LNCAP (cell line): ENCODE data around the gene MXRA7.

ENCODE experiments used
- CTCF ChIP-seq: fragments of 450-650 bp; IDR thresholded peaks from 2 replicates; pipeline ENCODE4 v1.5.1; 2017; ENCODE audit warnings: mild to moderate bottlenecking

The MXRA7 gene

GRCh38 chr17:76732734-76733617 lies 22.2 kb upstream of the MXRA7 start:
- TF ChIP-seq CTCF: no peak

GRCh38 chr17:76727745-76728456 lies 17.1 kb upstream of the MXRA7 start:
- no peak for TF ChIP-seq CTCF

DNA sequence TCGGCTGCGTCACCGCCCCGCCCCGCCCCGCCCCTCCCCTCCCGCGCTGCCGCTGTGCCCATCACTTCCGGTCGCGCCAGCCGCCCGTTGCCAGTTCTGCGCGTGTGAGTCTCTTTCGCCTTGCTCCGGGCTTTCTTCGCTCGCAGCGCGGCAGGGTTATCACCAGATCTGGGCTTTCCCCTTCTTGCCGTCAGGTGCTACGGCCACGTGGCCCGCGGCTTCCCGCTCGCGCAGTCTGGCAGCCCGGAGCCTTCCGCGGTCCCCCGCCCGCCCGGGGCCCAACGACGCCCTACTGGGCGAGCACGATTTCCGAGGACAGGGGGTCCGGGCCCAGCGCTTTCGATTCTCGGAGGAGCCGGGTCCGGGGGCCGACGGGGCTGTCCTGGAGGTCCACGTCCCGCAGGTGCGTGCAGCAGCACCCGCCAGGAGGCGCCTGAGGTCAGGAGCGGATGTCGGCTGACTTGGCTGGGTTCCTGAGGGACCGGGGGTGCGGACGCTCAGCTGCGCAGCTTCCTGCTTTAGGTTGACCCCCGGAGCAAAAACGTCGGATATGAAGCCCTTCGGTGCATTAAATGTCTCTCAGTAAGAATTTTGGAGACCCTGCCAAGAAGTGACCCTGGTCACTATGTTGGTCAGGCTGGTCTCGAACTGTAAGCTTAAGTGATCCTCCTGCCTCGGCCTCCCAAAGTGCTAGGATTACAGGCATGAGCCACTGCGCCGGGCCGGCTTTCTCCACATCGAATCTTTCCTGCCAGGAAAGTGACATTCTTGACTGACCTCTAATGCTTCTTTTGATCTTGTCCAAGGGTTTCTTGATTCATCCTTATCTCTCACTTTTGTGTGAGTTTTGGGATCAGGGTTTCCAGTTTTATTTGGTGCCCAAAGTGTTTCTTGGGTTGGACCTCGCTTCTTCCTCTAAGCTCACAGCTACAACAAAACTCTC lies 16.3 kb upstream of the MXRA7 start, which contains the start of gene METTL23:
Gene METTL23, plus strand, starts transcription at position 64 of the 943 bp plus-strand sequence. CDS start 2,872 bp downstream, outside the sequence.
- peak; percentile 82 for TF ChIP-seq CTCF

DNA sequence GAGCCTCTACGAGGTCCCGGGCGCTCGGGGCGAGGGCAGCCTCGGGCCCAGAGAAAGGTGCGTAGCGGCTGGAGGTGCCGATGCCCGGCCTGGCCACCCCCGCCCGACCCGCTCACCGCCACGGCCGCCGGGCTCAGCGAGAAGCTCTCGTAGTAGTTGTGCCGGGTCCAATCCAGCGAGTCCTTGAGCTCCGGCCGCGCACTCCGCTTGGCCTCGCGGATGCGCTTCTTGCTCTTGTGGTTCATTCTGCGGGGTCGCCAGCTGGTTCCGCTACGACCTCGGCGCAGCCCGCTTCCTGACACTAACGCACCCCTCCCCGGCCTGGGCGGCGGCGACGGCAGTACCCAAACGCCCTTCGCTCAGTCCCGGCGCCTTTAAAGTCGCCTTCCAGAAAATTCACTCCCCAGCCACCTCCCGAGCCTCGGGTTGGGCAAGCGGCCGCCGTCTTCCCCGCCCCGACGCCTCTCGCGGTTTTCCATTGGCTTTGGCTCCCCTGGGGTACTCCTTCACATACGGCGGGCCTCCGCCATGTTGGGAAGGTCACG lies 15.5 kb upstream of the MXRA7 start, which contains the start of gene JMJD6:
Gene JMJD6, minus strand, starts transcription at position 376 of the 545 bp plus-strand sequence. Its CDS starts 131 bp downstream, at position 245.
- TF ChIP-seq CTCF: no peak

DNA sequence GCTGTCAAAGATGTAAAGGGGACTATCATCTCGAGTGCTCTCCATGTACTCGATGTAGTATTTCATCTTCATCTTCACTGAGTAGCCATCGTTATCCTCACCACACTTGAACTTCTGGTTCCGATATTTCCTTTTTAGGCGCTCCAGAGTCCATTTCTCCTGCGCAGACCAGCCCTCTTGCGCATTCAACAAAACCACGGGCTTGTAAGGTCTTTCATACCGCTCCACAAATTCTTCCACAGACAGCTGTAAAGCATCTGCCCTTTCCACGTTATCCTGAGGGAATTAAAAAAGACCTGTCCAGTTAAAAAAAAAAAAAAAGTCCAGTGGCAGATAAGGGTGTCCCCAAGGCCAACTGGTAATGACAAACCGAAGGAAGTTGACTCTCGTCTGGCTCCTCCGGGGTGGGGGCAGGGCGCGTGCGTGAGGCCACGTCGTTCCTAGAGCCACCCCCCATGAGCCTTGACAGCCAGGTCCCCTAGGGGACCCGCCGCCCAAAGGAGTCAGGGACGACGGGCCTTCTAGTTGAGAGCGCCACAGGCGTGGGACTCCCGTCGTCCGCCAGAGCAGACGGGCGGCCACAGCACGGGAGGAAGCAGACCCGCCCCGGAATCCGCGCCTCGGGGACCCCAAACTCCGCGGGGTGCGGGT lies 14.9 kb upstream of the MXRA7 start:
- TF ChIP-seq CTCF: no peak

DNA sequence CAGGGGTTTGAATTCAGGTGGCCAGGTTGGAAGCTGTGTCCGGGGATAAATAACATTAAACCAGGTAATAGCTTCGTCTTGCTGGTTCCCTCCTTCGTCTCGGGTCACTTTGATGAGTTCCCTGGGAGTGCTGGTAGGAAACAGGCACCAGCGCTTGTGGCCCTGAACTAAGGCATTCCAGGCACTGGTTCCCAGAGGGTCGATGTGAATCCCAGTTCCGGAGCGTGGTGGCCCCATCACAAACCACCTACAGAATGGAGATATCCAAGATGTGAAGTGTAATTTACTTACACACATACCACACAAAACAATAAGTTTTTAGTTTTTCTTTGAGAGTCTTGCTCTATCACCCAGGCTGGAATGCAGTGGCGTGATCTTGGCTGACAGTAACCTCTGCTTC lies 13.0 kb upstream of the MXRA7 start:
- no peak for TF ChIP-seq CTCF
